ENCODE measurements around the gene JMJD1C. TPM values are rescaled to one million over a fixed set of nuclear protein-coding genes. Genes with fewer than 3 reads are reported as not detected.
"Not testable (repeated sequence)": the region's sequence is repeated elsewhere in the genome, so short reads cannot be mapped to it uniquely, and the experiment has no call there.

Gene JMJD1C
- total RNA-seq, 1 donor from 2014 or later = 133 TPM

GRCh38 chr10:63407136-63407662 lies 58.6 kb downstream of the JMJD1C start:
- no peak for DNase-seq (ENCODE audit: low read depth in 2 of 2)

- no peak for DNase-seq (ENCODE audit: low read depth in 2 of 2)
Measured at GRCh38 chr10:63396133-63396761, 69.5 kb downstream of the JMJD1C start.

GRCh38 chr10:63393050-63393449 lies 72.7 kb downstream of the JMJD1C start:
- no peak for DNase-seq (ENCODE audit: low read depth in 2 of 2)

GRCh38 chr10:63392224-63392623 lies 73.6 kb downstream of the JMJD1C start:
- DNase-seq (ENCODE audit: low read depth in 2 of 2) = no peak

GRCh38 chr10:63391812-63392211 lies 74.0 kb downstream of the JMJD1C start:
- no peak for DNase-seq (ENCODE audit: low read depth in 2 of 2)

- DNase-seq (ENCODE audit: low read depth in 2 of 2) = no peak
Measured at GRCh38 chr10:63390521-63390920, 75.3 kb downstream of the JMJD1C start.

- DNase-seq (ENCODE audit: low read depth in 2 of 2) = peak in 1 of 2 donors; percentile 11
Measured at GRCh38 chr10:63388421-63389031, 77.3 kb downstream of the JMJD1C start.

GRCh38 chr10:63385254-63385653 lies 80.5 kb downstream of the JMJD1C start:
- no peak for DNase-seq (ENCODE audit: low read depth in 2 of 2)

- no peak for DNase-seq (ENCODE audit: low read depth in 2 of 2)
Measured at GRCh38 chr10:63384675-63385074, 81.1 kb downstream of the JMJD1C start.

- no peak for DNase-seq (ENCODE audit: low read depth in 2 of 2)
Measured at GRCh38 chr10:63384001-63384400, 81.8 kb downstream of the JMJD1C start.

GRCh38 chr10:63383141-63383540 lies 82.6 kb downstream of the JMJD1C start:
- DNase-seq (ENCODE audit: low read depth in 2 of 2) = no peak

- DNase-seq (ENCODE audit: low read depth in 2 of 2) = no peak
Measured at GRCh38 chr10:63382066-63382465, 83.7 kb downstream of the JMJD1C start.

GRCh38 chr10:63377305-63377661 lies 88.5 kb downstream of the JMJD1C start:
- not testable (repeated sequence) for DNase-seq (ENCODE audit: low read depth in 2 of 2)

GRCh38 chr10:63376560-63377304 lies 89.0 kb downstream of the JMJD1C start:
- peak; percentile 18 to 35 for DNase-seq (ENCODE audit: low read depth in 2 of 2)

GRCh38 chr10:63375859-63376258 lies 89.9 kb downstream of the JMJD1C start:
- DNase-seq (ENCODE audit: low read depth in 2 of 2) = peak; percentile 20 to 56

- DNase-seq (ENCODE audit: low read depth in 2 of 2) = no peak
Measured at GRCh38 chr10:63375458-63375857, 90.3 kb downstream of the JMJD1C start.

- peak in 1 of 2 donors; percentile 63 for DNase-seq (ENCODE audit: low read depth in 2 of 2)
Measured at GRCh38 chr10:63374991-63375390, 90.8 kb downstream of the JMJD1C start.

- no peak for DNase-seq (ENCODE audit: low read depth in 2 of 2)
Measured at GRCh38 chr10:63373176-63373575, 92.6 kb downstream of the JMJD1C start.

GRCh38 chr10:63369711-63370110 lies 96.1 kb downstream of the JMJD1C start:
- DNase-seq (ENCODE audit: low read depth in 2 of 2) = no peak

- DNase-seq (ENCODE audit: low read depth in 2 of 2) = no peak
Measured at GRCh38 chr10:63368365-63368764, 97.4 kb downstream of the JMJD1C start.

GRCh38 chr10:63366933-63367332 lies 98.8 kb downstream of the JMJD1C start:
- no peak for DNase-seq (ENCODE audit: low read depth in 2 of 2)

GRCh38 chr10:63365976-63366765 lies 99.6 kb downstream of the JMJD1C start:
- peak in 1 of 2 donors; percentile 17 for DNase-seq (ENCODE audit: low read depth in 2 of 2)

All from lung microvascular endothelial cell (primary cell).